ENCODE data around the gene NLRP6.
"Not testable (repeated sequence)": the region's sequence is repeated elsewhere in the genome, so short reads cannot be mapped to it uniquely, and the experiment has no call there.

Gene NLRP6

GRCh38 chr11:309979-310572, 31.9 kb downstream of the NLRP6 start:
- not testable (repeated sequence) for DNase-seq

DNA sequence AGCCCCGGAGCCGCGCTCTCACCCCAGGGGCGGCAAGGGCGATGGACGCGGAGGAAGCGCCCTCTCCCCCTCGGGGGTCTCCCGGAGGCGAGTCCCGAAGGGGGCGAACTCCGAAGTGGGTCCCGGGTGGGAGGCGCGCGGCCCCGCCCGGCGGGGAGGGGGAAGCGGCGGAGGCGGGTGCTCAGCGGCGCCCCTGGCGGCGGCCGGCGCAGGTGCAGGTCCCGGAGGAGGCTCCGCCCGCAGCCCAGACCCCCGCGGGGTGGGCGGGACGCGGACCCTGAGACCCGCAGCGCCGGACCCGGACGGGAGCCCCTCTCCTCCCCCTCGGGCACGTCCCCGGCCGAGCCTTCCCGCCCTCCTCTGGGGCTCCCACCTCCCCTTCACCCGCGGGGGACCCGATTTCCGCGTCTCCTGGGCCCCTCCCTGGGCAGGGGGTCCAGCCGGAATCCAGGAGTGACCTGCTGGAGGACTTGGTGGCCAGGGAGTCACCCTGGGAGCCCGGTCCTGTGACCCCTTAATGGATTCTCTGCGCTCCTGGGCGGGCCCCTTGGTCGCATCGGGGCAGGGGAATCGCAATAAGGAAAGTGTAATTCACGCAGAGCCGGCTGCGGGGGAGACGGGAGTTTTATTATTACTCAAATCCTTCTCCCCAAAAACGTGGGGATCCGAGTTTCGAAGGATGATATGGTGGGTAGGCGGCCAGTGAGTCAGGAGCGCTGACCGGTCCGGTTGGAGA, 33.0 kb downstream of the NLRP6 start:
- not testable (repeated sequence) for DNase-seq

- no peak for DNase-seq
These were observed 34.0 kb downstream of the NLRP6 start for GRCh38 chr11:312092-312816.

- DNase-seq, result no peak
These were observed 35.1 kb downstream of the NLRP6 start for GRCh38 chr11:313304-313786.

- no peak for DNase-seq
These were observed 35.8 kb downstream of the NLRP6 start, which contains the start of gene IFITM1 for GRCh38 chr11:313787-314553. Gene IFITM1 (plus strand): TSS chr11:314040. CDS start chr11:314171, 131 bp downstream.

DNA sequence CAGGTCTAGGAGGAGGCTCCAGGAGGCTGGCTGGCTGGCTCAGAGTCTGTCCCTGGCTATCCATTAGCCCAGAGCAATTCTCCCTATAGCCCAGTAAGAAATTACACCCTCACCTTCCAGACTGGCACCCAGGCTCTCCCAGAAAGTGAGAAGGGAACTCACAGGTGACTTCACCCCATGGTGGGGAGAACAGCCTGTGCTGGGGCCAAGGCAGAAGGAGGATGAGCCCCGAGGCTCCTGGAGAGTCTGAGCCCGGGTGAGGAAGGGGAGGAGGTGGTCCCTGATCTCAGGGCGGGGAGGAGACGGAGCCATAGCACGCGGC, 36.3 kb downstream of the NLRP6 start:
- not testable (repeated sequence) for DNase-seq

GRCh38 chr11:315051-315481, 36.9 kb downstream of the NLRP6 start:
- no peak for DNase-seq

GRCh38 chr11:315516-315994, 37.3 kb downstream of the NLRP6 start:
- DNase-seq, result no peak

GRCh38 chr11:316031-316701, 38.0 kb downstream of the NLRP6 start:
- no peak for DNase-seq

DNA sequence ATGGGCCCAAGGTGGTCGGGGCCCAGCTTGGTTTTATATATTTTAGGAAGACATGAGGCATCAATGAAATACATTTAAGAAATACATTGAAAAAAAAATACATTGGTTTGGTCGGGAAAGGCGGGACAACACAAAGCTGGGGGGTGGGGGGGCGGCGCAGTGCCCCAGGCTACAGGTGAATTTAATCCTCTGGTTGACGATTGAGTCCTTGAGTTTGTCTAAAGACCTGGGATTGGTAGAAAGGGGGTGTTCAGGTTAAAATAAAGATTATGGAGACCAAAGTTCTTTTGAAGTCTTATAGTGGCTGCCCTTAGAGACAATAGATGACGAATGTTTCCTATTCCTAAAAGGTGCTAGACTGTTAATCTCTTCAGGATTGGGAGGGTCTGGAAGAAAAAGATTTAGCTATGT, 38.7 kb downstream of the NLRP6 start:
- DNase-seq, result no peak

DNA sequence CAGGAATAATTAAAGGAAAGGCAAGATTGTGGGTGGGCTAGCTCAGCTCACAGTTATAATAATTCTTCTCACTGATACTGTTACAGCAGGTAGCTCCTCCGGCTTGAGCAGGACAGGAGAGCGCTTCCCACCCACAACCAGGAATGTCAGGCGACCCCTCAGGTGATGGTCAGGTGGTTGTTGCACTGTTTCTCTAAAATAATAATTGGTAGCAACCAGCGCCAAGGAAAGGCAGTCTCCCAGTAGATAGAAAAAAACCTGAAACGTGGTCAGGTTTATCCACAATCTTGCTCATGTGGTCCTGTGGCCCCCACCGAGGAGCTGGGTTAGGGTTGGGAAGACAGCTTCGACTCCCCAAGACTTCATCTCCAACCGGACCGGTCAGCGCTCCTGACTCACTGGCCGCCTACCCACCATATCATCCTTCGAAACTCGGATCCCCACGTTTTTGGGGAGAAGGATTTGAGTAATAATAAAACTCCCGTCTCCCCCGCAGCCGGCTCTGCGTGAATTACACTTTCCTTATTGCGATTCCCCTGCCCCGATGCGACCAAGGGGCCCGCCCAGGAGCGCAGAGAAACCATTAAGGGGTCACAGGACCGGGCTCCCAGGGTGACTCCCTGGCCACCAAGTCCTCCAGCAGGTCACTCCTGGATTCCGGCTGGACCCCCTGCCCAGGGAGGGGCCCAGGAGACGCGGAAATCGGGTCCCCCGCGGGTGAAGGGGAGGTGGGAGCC, 39.6 kb downstream of the NLRP6 start:
- DNase-seq, result not testable (repeated sequence)

DNA sequence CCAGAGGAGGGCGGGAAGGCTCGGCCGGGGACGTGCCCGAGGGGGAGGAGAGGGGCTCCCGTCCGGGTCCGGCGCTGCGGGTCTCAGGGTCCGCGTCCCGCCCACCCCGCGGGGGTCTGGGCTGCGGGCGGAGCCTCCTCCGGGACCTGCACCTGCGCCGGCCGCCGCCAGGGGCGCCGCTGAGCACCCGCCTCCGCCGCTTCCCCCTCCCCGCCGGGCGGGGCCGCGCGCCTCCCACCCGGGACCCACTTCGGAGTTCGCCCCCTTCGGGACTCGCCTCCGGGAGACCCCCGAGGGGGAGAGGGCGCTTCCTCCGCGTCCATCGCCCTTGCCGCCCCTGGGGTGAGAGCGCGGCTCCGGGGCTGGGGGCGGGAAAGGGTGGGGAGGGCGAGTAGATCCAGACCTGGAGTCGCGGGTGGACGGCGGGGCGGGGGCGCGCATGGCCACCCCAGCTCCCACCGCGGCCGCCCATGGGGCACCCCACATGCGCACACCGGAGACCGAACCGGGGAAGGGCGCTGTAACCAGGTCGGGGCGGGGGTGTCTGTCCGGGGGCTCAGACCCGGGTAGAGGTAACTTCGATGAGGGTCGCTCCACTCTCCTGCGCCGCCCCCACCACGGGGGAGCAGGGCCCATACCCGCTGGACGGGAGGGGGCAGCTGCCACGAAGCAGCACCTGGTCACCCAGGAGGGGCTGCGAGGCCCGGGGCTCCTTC, 40.4 kb downstream of the NLRP6 start:
- DNase-seq, result not testable (repeated sequence)

DNA sequence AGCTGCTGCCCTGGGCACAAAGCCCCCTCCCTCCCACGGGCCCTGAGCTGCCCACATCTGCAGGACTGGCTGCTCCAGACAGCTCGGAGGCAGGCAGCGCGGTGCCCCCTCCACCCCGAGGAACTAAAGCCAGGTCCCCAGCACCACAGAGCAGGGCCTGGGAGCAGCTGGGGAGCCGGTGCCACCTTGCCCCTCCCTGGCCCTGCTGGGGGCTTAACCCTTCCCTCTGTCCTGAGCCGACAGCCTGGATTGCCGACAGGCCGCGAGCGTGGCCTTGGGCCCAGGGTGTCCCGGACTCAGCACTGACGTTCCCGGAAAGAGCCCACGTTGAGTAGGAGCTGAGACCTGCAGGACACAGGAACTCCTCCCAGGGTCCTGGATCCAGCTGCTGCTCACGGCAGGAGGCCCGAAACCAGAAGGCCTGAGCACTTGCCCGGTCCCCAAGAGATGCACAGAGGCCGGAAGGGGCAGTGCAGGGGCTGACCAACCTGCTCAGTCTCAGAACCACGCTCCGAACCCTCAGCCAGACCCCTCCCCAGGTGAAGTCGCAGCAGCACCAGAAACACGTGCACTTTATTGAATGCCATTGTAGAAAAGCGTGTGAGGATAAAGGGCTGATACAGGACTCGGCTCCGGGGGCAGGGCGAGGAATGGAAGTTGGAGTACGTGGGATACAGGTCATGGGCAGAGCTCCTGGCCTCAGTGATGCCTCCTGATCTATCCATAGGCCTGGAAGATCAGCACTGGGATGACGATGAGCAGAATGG, 41.1 kb downstream of the NLRP6 start:
- DNase-seq, result not testable (repeated sequence)

DNA sequence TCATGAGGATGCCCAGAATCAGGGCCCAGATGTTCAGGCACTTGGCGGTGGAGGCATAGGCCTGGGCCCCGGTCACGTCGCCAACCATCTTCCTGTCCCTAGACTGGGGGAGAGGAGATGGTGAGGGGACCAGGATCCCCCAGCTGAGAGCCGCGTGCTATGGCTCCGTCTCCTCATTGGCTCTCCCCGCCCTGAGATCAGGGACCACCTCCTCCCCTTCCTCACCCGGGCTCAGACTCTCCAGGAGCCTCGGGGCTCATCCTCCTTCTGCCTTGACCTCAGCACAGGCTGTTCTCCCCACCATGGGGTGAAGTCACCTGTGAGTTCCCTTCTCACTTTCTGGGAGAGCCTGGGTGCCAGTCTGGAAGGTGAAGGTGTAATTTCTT, 41.7 kb downstream of the NLRP6 start:
- not testable (repeated sequence) for DNase-seq

DNA sequence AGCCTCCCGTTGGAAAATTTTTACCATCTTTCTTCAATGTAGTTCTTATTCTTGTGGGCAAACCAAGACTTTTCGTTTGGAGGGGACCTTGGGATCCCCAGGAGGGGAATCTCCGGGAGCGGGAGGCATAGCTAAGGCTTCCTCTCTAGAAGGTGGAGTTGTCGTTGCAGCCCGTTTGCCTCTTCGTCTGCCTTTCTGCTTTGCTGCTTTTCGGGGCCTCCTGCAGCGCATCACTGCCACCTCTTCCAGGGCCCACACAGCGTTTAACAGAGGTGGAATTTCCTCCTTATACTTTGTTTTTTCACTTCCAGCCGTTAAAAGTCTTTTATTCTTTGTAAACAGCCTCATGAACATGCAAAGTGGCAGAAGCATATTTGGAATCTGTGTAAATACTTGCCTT, 45.9 kb downstream of the NLRP6 start:
- DNase-seq, result no peak

- DNase-seq, result not testable (repeated sequence)
These were observed 46.6 kb downstream of the NLRP6 start for GRCh38 chr11:324593-325517.

- no peak for DNase-seq
These were observed 47.8 kb downstream of the NLRP6 start for GRCh38 chr11:325796-326591.

DNA sequence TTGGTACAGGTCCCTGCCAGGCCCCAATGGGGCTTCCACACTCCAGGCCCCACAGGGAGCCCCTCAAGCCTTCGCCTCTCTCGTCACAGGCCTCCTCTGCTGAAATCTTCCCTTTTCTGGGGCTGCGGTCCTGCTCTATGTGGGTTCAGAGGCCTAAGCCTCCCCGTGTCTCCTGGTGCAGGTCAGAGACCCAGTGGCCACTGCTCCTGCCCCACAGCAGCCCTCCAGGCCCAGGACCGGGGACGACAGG, 48.3 kb downstream of the NLRP6 start:
- DNase-seq, result no peak
